GM12878 (cell line): ENCODE results near the gene S1PR1. TPM values are rescaled to one million over a fixed set of nuclear protein-coding genes. Genes with fewer than 3 reads are reported as not detected.

ENCODE experiments used
- BCL11A ChIP-seq: IDR thresholded peaks from 2 replicates; pipeline ENCODE4 v1.6.1; 2011; ENCODE audit warnings: low read depth, low read length
- CREM ChIP-seq: IDR thresholded peaks from 2 replicates; pipeline ENCODE4 v1.6.1; 2014; ENCODE audit warnings: antibody characterized with exemption, low read depth
- EGR1 ChIP-seq, 2 experiments: IDR thresholded peaks; 1 replicate in 1 of 2; 2 replicates in 1 of 2; pipeline ENCODE4 v1.6.1; 2011 to 2012; ENCODE audit warnings: low read depth in 2 of 2, low read length in 2 of 2, borderline replicate concordance in 1 of 2, mild to moderate bottlenecking in 1 of 2, moderate library complexity in 1 of 2
- IRF4 ChIP-seq: IDR thresholded peaks from 2 replicates; pipeline ENCODE4 v1.6.1; 2011; ENCODE audit warnings: low read depth, low read length
- KDM1A ChIP-seq: fragments of 200-600 bp; sonication (generic); IDR thresholded peaks from 2 replicates; pipeline ENCODE4 v1.6.1; 2016; ENCODE audit warnings: borderline replicate concordance
- PML ChIP-seq: IDR thresholded peaks from 2 replicates; pipeline ENCODE4 v1.6.1; 2012; ENCODE audit warnings: low read length, inconsistent platforms
- TCF3 ChIP-seq: IDR thresholded peaks from 2 replicates; pipeline ENCODE4 v1.6.1; 2012; ENCODE audit warnings: low read depth, mild to moderate bottlenecking, low read length, borderline replicate concordance; ENCODE audit not compliant: insufficient read depth
- ZNF687 ChIP-seq: fragments of 450-650 bp; IDR thresholded peaks from 2 replicates; pipeline ENCODE4 v1.6.1; 2017; ENCODE audit warnings: mild to moderate bottlenecking, moderate library complexity
- polyA plus RNA-seq, 11 experiments: library from polyadenylated mRNA; depleted of rRNA in 4 of 11; unstranded in 6 of 11; stranded (reverse) in 5 of 11; fragments of >200 nt; fragmentation: Nextera tagmentation in 4 of 11; fragmentation: Illumina TruSeq in 1 of 11; extraction: Ambion mirVana in 4 of 11; extraction: Trizol in 1 of 11; gene quantifications; 1 replicate in 1 of 11; 2 replicates in 10 of 11; pipeline versions ENCODE4 v1.2.1 to v1.2.3, GENCODE V29; 2011 to 2016; ENCODE audit warnings: inconsistent platforms in 2 of 11, missing spikeins in 2 of 11, low read depth in 1 of 11
- total RNA-seq, 4 experiments: library from RNA; depleted of rRNA in 3 of 4; stranded (reverse); fragments of >200 nt in 3 of 4; fragmentation: Illumina TruSeq in 1 of 4; extraction: Trizol in 1 of 4; gene quantifications; 2 replicates each; pipeline versions ENCODE4 v1.2.1 to v1.2.3, GENCODE V29; 2013 to 2021
- TF ChIP-seq, protein P1 (sequence below): IDR thresholded peaks from 2 replicates; pipeline ENCODE4 v1.6.1; 2011; ENCODE audit warnings: borderline replicate concordance, low read depth, mild to moderate bottlenecking, moderate library complexity, low read length; ENCODE audit not compliant: insufficient read depth, poor library complexity, severe bottlenecking

The S1PR1 gene
- total and polyA plus RNA-seq, 10 of the 15 experiments (the other 5 are each of a cell fraction or from before 2014, with no cell fraction given): 3.8 to 59.4 (median 30.7) TPM

- TF ChIP-seq BCL11A (no peak), EGR1 (IDR thresholded peaks at IDR 0.05; ENCODE audit: borderline replicate concordance in 1 of 2, low read depth in 2 of 2, low read length in 2 of 2) (peak in 1 of 2 experiments; percentile 42; a peak in 1 of 3 replicates), KDM1A (no peak), TCF3 (0 out of 2 replicates have a peak, but pooled peaks have one; percentile 4), PML (no peak; the same call in 1 of the 2 replicates), CREM (peak; percentile 8; the same call in 1 of the 2 replicates), IRF4 (no peak), ZNF687 (no peak)
- TF ChIP-seq, protein P1, sequence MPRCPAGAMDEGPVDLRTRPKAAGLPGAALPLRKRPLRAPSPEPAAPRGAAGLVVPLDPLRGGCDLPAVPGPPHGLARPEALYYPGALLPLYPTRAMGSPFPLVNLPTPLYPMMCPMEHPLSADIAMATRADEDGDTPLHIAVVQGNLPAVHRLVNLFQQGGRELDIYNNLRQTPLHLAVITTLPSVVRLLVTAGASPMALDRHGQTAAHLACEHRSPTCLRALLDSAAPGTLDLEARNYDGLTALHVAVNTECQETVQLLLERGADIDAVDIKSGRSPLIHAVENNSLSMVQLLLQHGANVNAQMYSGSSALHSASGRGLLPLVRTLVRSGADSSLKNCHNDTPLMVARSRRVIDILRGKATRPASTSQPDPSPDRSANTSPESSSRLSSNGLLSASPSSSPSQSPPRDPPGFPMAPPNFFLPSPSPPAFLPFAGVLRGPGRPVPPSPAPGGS: no peak
These were observed at the start of gene S1PR1 (continued) for GRCh38 chr1:101236516-101237228.
